Ovary (tissue), 3 donors: ENCODE measurements around the gene FNBP1.

Experiments
- CTCF ChIP-seq, 3 donors: fragments of 450-650 bp in 2 of 3; fragments of 200-600 bp in 1 of 3; IDR thresholded peaks; one replicate each; pipeline versions ENCODE4 v1.5.1 to v1.8.0; 2016 to 2022; ENCODE audit warnings: antibody characterized with exemption in 3 of 3, mild to moderate bottlenecking in 1 of 3
- EP300 ChIP-seq: sonication (generic); formaldehyde crosslinking; IDR thresholded peaks from one replicate; pipeline ENCODE4 v1.6.1; 2017; ENCODE audit warnings: antibody characterized with exemption
- POLR2A ChIP-seq: fragments of 450-650 bp; IDR thresholded peaks from one replicate; pipeline ENCODE4 v1.6.1; 2017; ENCODE audit warnings: antibody characterized with exemption, mild to moderate bottlenecking, moderate library complexity
- donor health status: DM: no; HTN: no; CAD: no.

GRCh38 chr9:130023144-130023787, 19.7 kb downstream of the FNBP1 start:
- no peak for TF ChIP-seq CTCF (IDR thresholded peaks at IDR 0.05)
- no peak for TF ChIP-seq POLR2A
- TF ChIP-seq EP300: no peak
